ENCODE data around the gene LRMDA.
A peak's percentile ranks its signal among the peaks of the same experiment; 100 is the strongest.
"Not testable (repeated sequence)": the region's sequence is repeated elsewhere in the genome, so short reads cannot be mapped to it uniquely, and the experiment has no call there.

The LRMDA gene

GRCh38 chr10:76045174-76045573 is 613.8 kb downstream of the LRMDA start:
- no peak for DNase-seq (ENCODE audit: low read depth in 2 of 2)

GRCh38 chr10:76047521-76047920 is 616.1 kb downstream of the LRMDA start:
- DNase-seq (ENCODE audit: low read depth in 2 of 2) = no peak

DNA sequence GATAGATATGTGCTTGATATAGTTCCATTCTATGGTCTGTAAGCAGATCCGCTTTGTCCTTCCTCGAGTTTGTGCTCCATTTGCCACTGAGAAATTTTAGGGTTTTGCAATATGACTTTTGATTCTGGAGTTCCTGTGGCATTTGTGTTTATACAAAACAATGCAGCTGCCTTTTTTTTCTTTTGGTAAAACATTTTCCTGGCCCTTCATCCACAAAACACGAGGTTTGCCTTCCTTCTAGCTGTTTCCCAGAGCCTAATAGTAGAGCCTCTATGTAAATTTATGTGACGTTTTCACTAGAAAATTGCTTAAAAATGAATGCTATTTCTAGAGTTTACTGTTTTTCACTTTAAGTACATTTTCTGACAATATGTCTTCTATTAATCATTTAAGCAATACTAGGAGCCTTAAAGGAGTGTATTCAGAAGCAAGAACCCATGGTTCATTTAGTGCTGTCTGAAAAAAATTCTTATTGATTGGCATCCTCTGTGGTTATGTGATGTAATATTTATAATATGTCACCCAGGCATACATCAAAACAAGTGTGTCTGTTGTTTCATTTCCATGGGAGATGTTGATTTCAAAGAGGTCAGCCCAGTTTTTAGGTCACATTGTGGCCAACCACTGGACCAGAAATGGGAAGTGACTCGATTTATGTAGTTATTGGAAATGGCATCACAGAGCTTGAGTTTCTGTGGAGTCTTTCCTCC is 618.3 kb downstream of the LRMDA start:
- no peak for DNase-seq (ENCODE audit: low read depth in 2 of 2)

DNA sequence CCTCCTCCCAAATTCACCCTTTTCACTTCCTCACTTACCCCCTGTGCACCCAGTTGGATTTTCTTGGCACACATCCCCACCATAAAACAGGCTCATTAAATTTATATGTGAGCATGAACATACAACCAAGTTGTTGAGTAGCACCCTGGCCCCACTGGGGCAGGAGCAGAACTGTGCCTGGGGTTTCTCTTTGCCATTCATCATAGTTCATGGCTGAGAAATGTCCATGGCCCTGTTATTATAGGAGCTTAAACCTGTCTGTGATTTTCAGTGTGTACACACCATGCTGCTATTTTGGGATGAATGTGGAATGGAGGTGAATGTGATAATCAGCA is 618.8 kb downstream of the LRMDA start:
- DNase-seq (ENCODE audit: low read depth in 2 of 2) = no peak

DNA sequence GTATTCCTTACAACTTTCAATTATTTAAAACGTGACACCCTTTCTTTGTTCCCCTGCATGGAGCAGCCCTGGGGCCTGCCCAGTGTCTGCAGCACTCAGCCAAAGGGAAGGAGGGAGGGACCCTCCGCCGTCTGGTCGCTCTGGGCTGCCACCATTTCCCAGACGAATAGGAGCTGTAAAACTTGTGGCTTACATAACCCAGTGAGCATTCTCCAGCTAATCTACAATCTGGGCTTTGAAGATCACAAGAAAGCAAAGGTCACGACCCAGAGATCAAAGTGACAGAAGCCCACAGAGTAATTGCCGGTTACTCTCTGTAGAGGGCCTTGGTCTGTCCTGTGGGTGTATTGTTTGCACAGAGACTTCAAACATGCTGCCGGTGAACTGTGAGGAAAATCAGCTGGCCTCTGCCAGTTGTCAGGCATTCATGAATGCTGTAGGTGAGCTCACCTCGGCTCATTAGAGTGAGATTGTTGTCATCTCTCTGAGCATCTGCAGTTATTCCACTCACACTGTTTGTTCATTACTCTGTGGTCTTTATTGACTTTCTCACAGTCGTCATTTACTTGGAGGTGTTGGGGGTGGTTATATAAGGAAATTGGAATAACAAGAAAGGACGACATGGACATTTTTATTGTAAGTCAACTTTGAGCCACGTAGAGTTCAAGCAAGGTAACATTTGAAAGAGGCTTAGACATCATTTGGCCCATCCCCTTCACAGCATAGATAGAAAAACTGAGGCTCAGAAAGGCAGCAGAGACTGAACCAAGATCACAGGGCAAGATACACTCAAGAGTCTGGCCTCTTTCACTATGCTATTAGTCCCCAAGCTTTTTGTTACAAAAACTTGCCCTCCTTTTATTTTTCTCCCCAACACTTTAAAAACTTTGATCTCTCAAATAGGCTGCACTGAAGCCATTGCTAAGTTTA is 619.8 kb downstream of the LRMDA start:
- DNase-seq (ENCODE audit: low read depth in 2 of 2) = no peak

DNA sequence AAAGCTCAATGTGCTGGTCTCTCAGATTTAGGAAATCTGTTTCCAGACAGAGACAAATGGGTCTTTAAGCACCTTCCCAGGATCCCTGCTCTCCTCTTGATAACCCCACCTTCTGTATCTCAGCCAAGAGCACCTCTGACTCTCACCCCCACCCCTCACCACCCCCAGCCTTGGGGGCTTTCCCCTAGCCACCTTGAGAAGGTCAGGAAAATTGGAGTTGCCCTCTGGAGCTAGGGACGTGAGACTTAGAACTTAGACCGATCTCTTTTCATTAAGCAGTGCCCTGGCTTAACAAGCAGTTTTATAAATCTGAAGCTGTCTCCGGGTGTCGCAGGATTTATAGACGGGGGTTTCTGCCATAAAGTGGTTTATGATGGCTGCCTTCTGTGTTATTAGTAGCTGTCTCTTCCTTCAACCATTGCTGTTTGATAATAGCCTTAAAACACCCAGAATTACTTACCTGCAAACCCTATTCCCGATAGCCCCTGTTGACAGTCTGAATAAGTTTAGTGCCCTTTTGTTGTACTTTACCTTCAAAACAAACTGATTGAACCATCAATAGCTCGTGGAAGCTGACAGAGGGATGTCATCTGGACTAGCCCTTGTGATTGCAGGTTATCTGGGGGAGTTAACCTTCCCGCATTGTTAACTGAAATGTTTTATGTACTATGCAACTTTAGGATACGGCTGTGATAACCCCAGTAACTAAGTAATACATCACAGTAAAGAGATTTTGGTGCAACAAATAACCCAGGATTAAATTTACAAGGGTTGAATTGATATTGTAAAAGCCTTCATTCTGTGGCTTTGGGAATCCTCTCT is 621.5 kb downstream of the LRMDA start:
- DNase-seq (ENCODE audit: low read depth in 2 of 2) = no peak

- no peak for DNase-seq (ENCODE audit: low read depth in 2 of 2)
Measured at GRCh38 chr10:76055466-76055865, 624.0 kb downstream of the LRMDA start.

GRCh38 chr10:76055963-76056362 is 624.5 kb downstream of the LRMDA start:
- DNase-seq (ENCODE audit: low read depth in 2 of 2) = no peak

DNA sequence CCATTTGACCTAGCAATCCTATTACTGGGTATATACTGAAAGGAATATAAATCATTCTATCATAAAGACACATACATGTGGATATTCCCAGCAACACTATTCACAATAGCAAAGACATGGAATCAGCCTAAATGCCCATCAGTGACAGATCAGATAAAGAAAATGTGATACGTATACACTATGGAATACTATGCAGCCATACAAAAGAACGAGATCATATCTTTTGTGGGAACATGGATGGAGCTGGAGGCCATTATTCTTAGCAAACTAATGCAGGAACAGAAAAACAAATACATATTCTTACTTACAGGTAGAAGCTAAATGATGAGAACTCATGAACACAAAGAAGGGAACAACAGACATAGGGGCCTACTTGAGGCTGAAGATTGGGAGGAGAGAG is 629.6 kb downstream of the LRMDA start:
- not testable (repeated sequence) for DNase-seq (ENCODE audit: low read depth in 2 of 2)

DNA sequence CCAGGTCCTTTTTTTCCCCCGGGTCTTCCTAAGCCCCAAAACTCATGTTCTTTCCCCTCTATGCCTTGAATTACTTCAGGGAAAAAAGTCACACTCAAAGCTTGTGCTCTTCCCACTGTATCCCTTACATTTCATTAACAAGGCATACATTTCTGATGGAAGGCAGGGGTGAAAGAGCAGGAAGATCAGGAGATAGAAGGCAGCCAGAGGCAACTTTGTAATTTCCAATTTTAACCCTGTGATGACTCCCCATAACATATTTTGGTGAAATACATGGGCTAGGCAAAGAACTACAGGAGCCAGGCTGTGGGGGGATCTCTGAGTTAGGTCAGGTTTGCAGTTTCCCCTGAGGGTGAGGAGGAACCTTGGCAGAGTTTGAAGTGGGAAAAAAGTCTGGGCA is 635.0 kb downstream of the LRMDA start:
- DNase-seq (ENCODE audit: low read depth in 2 of 2) = no peak

DNA sequence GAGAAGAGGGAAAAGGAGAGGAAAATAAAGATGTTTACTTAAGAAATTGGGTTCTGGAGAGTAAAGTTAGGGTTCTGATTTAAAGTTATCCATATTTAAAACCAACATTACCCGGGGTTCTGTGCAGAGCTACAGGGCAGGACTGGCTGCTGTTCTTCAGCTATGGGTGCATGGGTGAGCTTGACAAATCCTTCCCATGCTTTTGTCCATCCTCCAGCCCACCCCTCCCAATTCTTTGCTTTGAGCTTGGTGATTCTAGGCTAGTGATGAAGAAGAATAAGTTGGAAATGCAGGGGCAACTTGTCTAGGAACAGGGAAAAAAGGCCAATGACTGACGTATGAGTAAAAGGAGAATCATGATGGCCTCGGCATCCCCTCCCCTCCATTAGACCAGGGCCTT is 636.0 kb downstream of the LRMDA start:
- DNase-seq (ENCODE audit: low read depth in 2 of 2) = no peak

DNA sequence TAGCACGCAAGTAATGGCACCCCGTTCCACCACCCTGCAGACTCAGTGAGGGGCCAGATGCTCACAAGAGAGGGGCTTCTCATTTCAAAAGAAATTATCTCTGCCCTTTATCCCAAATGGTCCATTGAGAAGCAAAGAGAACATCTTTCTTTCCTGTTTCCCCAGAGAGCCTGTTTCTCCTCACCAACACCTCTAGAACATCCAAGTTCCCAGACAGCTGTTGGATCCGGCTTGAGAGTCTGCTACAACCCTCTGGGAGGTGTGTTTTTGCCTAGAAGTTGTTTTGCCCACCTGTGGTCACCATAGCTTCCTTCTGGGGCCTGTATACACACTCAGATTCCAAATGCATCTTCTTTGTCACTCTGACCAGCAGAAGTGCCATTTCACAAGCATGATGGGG is 637.4 kb downstream of the LRMDA start:
- DNase-seq (ENCODE audit: low read depth in 2 of 2) = no peak

DNA sequence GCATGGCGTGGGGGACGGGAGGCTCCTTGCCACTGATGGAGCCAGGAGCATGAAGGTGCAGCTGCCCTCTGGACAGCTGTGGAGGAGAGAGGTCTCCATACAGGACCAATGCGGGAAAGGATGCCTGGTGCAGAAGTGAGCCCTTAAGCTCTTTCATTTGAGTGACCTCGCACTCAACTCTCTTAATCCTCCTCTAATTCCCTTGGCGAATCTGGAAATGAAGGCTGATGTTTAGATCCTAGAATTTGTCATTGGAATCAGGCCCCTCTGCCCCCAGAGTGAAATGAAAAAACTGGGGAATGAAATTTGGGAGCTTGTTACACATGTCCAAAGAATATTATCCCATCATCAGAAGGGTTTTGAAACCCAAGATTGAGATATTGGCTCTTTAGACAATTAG is 639.5 kb downstream of the LRMDA start:
- DNase-seq (ENCODE audit: low read depth in 2 of 2) = no peak

GRCh38 chr10:76071653-76072365 is 640.4 kb downstream of the LRMDA start:
- DNase-seq (ENCODE audit: low read depth in 2 of 2) = peak; percentile 97 to 98

- no peak for DNase-seq (ENCODE audit: low read depth in 2 of 2)
Measured at GRCh38 chr10:76072384-76072783, 641.0 kb downstream of the LRMDA start.

GRCh38 chr10:76073524-76073923 is 642.1 kb downstream of the LRMDA start:
- no peak for DNase-seq (ENCODE audit: low read depth in 2 of 2)

DNA sequence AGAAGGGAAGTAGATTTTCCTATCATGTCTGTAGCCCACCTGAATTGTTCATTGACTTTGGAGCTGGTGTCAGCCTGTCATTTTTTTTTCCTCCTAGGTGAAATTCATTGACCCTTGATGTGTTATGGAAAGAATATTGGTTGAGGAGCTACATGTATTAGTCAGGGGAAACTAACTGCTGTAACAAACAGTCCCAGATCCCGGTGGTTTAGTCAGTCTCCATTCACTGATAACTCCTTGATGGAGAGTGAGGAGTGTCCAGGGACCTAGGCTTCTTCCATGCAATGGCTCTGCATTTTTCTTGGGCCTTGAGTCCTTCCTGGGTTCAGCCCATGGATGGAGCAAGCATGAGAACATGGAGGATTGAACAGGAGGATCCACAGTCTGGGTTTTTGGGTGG is 643.2 kb downstream of the LRMDA start:
- no peak for DNase-seq (ENCODE audit: low read depth in 2 of 2)

DNA sequence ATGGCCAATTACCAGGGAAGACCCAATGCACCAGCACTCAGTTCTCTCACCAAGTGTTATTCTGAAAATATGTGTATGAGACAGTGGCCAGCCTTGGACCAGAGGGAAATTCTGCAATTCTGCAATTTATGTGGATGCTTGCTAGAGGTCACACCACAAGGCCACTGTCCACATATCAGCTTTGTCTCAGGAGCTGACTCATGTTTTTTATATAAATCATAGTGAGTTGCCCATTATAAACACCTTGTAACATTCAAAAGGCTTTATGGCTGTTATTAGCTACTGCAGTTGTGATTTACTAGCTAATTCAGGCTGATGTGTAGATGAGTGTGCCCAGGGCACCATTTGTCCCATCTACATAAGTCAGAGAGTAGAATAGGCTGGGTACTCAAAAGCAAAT is 649.0 kb downstream of the LRMDA start:
- no peak for DNase-seq (ENCODE audit: low read depth in 2 of 2)

- DNase-seq (ENCODE audit: low read depth in 2 of 2) = no peak
Measured at GRCh38 chr10:76080991-76081390, 649.6 kb downstream of the LRMDA start.

GRCh38 chr10:76082232-76082631 is 650.8 kb downstream of the LRMDA start:
- DNase-seq (ENCODE audit: low read depth in 2 of 2) = no peak

- DNase-seq (ENCODE audit: low read depth in 2 of 2) = peak; percentile 54 to 56
Measured at GRCh38 chr10:76082956-76083355, 651.5 kb downstream of the LRMDA start.

Data from fibroblast of skin of left quadriceps (primary cell).